Gastrocnemius medialis (tissue), 4 donors: ENCODE measurements around the gene DEGS1. TPM values are rescaled to one million over a fixed set of nuclear protein-coding genes. Genes with fewer than 3 reads are reported as not detected.

Experiments used
- ATAC-seq, 2 donors: fragments of 150-250 bp; one replicate each; pipeline ENCODE4 v1.9.1; 2016
- DNase-seq, 2 donors: peaks; one replicate each; pipeline ENCODE4 v3.0.0-alpha.2; 2019
- H3K27ac ChIP-seq, 4 donors: fragments of 200-600 bp; sonication (generic); 1 replicate in 1 of 4; 2 replicates in 3 of 4; pipeline ENCODE4 v1.5.1; 2016 to 2018; ENCODE audit warnings: mild to moderate bottlenecking in 2 of 4, moderate library complexity in 1 of 4
- H3K27me3 ChIP-seq, 3 donors: fragments of 200-600 bp; sonication (generic) in 2 of 3; 1 replicate in 1 of 3; 2 replicates in 2 of 3; pipeline versions ENCODE4 v1.5.1 to v1.6.0; 2016 to 2019; ENCODE audit warnings: mild to moderate bottlenecking in 1 of 3, moderate library complexity in 1 of 3
- H3K36me3 ChIP-seq, 2 donors: fragments of 200-600 bp; sonication (generic) in 1 of 2; one replicate each; pipeline ENCODE4 v1.5.1; 2017 to 2018
- H3K4me1 ChIP-seq, 2 donors: fragments of 200-600 bp; sonication (generic) in 1 of 2; one replicate each; pipeline ENCODE4 v1.5.1; 2016 to 2017; ENCODE audit warnings: mild to moderate bottlenecking in 2 of 2
- H3K4me3 ChIP-seq, 4 donors: fragments of 200-600 bp; sonication (generic) in 3 of 4; 1 replicate in 1 of 4; 2 replicates in 3 of 4; pipeline ENCODE4 v1.5.1; 2016 to 2019; ENCODE audit warnings: mild to moderate bottlenecking in 2 of 4
- H3K9me3 ChIP-seq, 3 donors: fragments of 200-600 bp; sonication (generic) in 2 of 3; 1 replicate in 1 of 3; 2 replicates in 2 of 3; pipeline ENCODE4 v1.5.1; 2016 to 2019
- POLR2A ChIP-seq, 2 donors: fragments of 450-650 bp; IDR thresholded peaks; one replicate each; pipeline ENCODE4 v1.6.1; 2017; ENCODE audit warnings: antibody characterized with exemption in 2 of 2, mild to moderate bottlenecking in 2 of 2, moderate library complexity in 2 of 2
- in situ Hi-C, 4 donors: fragments of 200-750 bp; cut with MboI; loops; one replicate each; pipeline versions ENCODE4 v1.15.0 to v1.8.0; 2017; ENCODE audit warnings: low sequenced_read_pairs in 4 of 4
- intact Hi-C: fragments of 100-400 bp; cut with DNase I; formaldehyde crosslinking; loops from one replicate; pipeline ENCODE4 v1.15.1; 2023; ENCODE audit warnings: low total_unique reads
- total RNA-seq, 4 donors: library from RNA; depleted of rRNA; stranded (reverse); fragments of >200 nt; gene quantifications; one replicate each; pipeline versions ENCODE4 v1.1.0 to v1.2.3, GENCODE V29; 2016
- TF ChIP-seq, protein P1 (sequence below), 5 experiments: fragments of 450-650 bp in 3 of 5; fragments of 200-600 bp in 2 of 5; sonication (generic) in 2 of 5; IDR thresholded peaks in 4 of 5; conservative IDR thresholded peaks in 1 of 5; 1 replicate in 4 of 5; 2 replicates in 1 of 5; pipeline ENCODE4 v1.5.1; 2016 to 2019; ENCODE audit warnings: antibody characterized with exemption in 5 of 5, mild to moderate bottlenecking in 3 of 5, moderate library complexity in 3 of 5

DEGS1 gene
- total RNA-seq, 4 donors from 2014 or later: 21.5 to 26.3 (median 24.2) TPM

DNA sequence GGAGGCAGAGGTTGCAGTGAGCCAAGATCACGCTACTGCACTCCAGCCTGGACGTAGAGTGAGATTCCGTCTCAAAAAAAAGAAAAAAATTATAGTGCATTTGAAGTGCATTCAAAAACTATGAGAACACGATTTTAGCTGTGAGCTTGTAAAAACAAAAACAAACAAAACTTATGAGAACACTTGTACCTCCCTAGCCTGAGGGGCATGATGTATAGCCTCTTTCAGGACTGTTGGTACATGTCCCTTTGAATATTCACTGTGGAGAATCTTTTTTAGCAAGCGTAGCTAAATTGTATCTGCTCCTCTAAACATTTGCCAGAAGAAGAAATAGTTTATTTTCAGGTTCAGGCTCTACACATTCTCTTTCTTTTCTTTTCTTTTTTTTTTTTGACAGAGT, 9.5 kb upstream of the DEGS1 start:
- H3K36me3 ChIP-seq: no peaks in the 10 kb centered on the region
- ATAC-seq: no peak
- H3K27ac ChIP-seq: no peak overlapping the region
- TF ChIP-seq, protein P1, sequence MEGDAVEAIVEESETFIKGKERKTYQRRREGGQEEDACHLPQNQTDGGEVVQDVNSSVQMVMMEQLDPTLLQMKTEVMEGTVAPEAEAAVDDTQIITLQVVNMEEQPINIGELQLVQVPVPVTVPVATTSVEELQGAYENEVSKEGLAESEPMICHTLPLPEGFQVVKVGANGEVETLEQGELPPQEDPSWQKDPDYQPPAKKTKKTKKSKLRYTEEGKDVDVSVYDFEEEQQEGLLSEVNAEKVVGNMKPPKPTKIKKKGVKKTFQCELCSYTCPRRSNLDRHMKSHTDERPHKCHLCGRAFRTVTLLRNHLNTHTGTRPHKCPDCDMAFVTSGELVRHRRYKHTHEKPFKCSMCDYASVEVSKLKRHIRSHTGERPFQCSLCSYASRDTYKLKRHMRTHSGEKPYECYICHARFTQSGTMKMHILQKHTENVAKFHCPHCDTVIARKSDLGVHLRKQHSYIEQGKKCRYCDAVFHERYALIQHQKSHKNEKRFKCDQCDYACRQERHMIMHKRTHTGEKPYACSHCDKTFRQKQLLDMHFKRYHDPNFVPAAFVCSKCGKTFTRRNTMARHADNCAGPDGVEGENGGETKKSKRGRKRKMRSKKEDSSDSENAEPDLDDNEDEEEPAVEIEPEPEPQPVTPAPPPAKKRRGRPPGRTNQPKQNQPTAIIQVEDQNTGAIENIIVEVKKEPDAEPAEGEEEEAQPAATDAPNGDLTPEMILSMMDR (IDR thresholded peaks at IDR 0.05 in 4 of 5, conservative IDR thresholded peaks at IDR 0.05 in 1 of 5): no peak
- no peak for TF ChIP-seq POLR2A (IDR thresholded peaks at IDR 0.05)
- no peaks in the 10 kb centered on the region for H3K27me3 ChIP-seq
- no peak overlapping the region for H3K4me3 ChIP-seq
- DNase-seq: no peak
- peaks cover 3 to 9% of the 10 kb centered on the region in 2 donors for H3K4me1 ChIP-seq
- in situ Hi-C loops: no loop called here
- no peaks in the 10 kb centered on the region for H3K9me3 ChIP-seq
- intact Hi-C loops: no loop called here

DNA sequence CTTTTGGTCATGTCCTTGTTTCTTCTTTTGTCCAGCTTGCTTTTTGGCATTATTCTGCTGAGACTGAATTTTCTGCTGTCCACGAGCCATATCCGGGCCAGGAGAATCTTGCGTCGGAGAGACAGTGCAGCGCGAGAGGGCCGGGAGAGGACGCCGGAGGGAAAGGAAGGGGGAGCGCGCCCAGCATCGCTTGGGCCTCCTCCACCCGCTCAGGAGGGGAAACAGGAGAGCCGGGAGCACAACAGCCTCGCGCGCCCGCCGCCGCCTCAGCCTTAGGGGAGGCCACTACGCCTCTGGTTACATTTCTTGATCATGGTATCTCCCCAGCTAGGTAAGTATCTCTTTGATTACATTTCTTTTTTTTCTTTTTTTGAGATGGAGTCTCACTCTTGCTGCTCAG, 7.4 kb upstream of the DEGS1 start:
- DNase-seq: no peak
- Histone ChIP-seq H3K4me3 (no peak overlapping the region), H3K9me3 (no peaks in the 10 kb centered on the region), H3K4me1 (no peaks in the 10 kb centered on the region), H3K27me3 (no peaks in the 10 kb centered on the region), H3K27ac (no peak overlapping the region), H3K36me3 (no peaks in the 10 kb centered on the region)
- in situ Hi-C loops (no loop called here), intact Hi-C loops (no loop called here)
- no peak for TF ChIP-seq POLR2A (IDR thresholded peaks at IDR 0.05)
- TF ChIP-seq, protein P1 (IDR thresholded peaks at IDR 0.05 in 4 of 5, conservative IDR thresholded peaks at IDR 0.05 in 1 of 5): no peak
- ATAC-seq: no peak

DNA sequence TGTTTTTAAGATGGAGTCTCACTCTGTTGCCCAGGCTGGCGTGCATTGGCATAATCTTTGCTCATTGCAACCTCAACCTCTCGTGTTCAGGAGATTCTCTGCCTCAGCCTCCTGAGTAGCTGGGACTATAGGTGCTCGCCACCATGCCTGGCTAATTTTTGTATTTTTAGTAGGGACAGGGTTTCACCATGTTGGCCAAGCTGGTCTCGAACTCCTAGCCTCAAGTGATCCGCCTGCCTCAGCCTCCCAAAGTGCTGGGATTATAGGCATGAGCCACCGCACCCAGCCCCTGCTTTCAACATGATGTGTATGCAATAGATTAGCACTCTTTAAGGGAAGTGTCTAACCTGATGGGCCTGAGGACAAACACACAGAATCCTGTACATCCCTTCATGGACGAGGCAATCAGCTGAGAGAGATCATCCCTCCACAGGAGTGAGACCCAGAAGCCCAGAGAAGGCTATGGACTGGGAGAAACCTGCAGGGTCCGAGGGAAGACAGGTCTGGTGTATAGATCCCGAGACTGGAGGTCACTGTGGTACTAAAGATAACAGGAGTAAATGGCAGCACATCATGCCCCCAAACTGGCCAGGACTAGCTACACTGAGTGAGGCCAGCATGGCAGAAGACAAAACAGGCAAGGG, 5.6 kb upstream of the DEGS1 start:
- ATAC-seq (no peak), DNase-seq (no peak)
- Histone ChIP-seq H3K4me3 (no peak overlapping the region), H3K27me3 (no peaks in the 10 kb centered on the region), H3K27ac (no peak overlapping the region), H3K4me1 (peaks cover 0 to 3% of the 10 kb centered on the region in 2 donors), H3K36me3 (no peaks in the 10 kb centered on the region), H3K9me3 (no peaks in the 10 kb centered on the region)
- TF ChIP-seq POLR2A (IDR thresholded peaks at IDR 0.05): no peak
- TF ChIP-seq, protein P1 (IDR thresholded peaks at IDR 0.05 in 4 of 5, conservative IDR thresholded peaks at IDR 0.05 in 1 of 5): no peak
- intact Hi-C loops: no loop called here
- in situ Hi-C loops: no loop called here

GRCh38 chr1:224178894-224179293, 4.1 kb upstream of the DEGS1 start:
- H3K4me3 ChIP-seq: no peak overlapping the region
- no peak for TF ChIP-seq POLR2A (IDR thresholded peaks at IDR 0.05)
- TF ChIP-seq, protein P1 (IDR thresholded peaks at IDR 0.05 in 4 of 5, conservative IDR thresholded peaks at IDR 0.05 in 1 of 5): no peak
- H3K9me3 ChIP-seq: no peaks in the 10 kb centered on the region
- H3K4me1 ChIP-seq: peaks cover 2 to 4% of the 10 kb centered on the region in 2 donors
- DNase-seq: no peak
- intact Hi-C loops: no loop called here
- H3K36me3 ChIP-seq: no peaks in the 10 kb centered on the region
- ATAC-seq: no peak
- H3K27ac ChIP-seq: no peak overlapping the region
- H3K27me3 ChIP-seq: no peaks in the 10 kb centered on the region
- in situ Hi-C loops: no loop called here
